ENCODE results near the gene SVEP1.

- TF ChIP-seq CTCF (IDR thresholded peaks at IDR 0.05; ENCODE audit: borderline replicate concordance, extremely low read depth, low read length, poor library complexity, severe bottlenecking), result no peak
- TF ChIP-seq EZH2 (IDR thresholded peaks at IDR 0.05; ENCODE audit: borderline replicate concordance, low read depth, low read length, severe bottlenecking), result no peak
These were observed 36.0 kb upstream of the SVEP1 start for GRCh38 chr9:110615498-110615897.
